DMS79 treated with DMSO at 0.1 percent for 48 hours (cell line): Measurements from ENCODE around the gene CRPPA.
"Not testable (repeated sequence)": the region's sequence is repeated elsewhere in the genome, so short reads cannot be mapped to it uniquely, and the experiment has no call there.

Experiments
- DNase-seq: peaks from one replicate; lab custom pipeline; 2025; lab: John Stamatoyannopoulos, UW

Gene CRPPA

GRCh38 chr7:16397501-16398145 lies 23.7 kb downstream of the CRPPA start:
- no peak for DNase-seq

- DNase-seq = no peak
These were observed 24.4 kb downstream of the CRPPA start for GRCh38 chr7:16396766-16397500.

- no peak for DNase-seq
These were observed 26.2 kb downstream of the CRPPA start for GRCh38 chr7:16395121-16395520.

- no peak for DNase-seq
These were observed 27.4 kb downstream of the CRPPA start for GRCh38 chr7:16393862-16394422.

GRCh38 chr7:16392990-16393523 lies 28.3 kb downstream of the CRPPA start:
- no peak for DNase-seq

- DNase-seq = not testable (repeated sequence)
These were observed 37.6 kb downstream of the CRPPA start for GRCh38 chr7:16383786-16384185.

- not testable (repeated sequence) for DNase-seq
These were observed 38.2 kb downstream of the CRPPA start for GRCh38 chr7:16383103-16383502.
